IMR-90 (cell line): ENCODE data around the gene CTBP2. TPM values are rescaled to one million over a fixed set of nuclear protein-coding genes. Genes with fewer than 3 reads are reported as not detected.

ENCODE experiments used
- ATAC-seq: fragments of 200-7000 bp; cut with Tn5 transposase; 2 replicates; pipeline ENCODE4 v1.9.1; 2020; ENCODE audit warnings: low read depth, mild to moderate bottlenecking, moderate library complexity
- BruUV-seq: library from RNA; stranded (reverse); fragments of 400-500 nt; replicated peaks from 2 replicates; lab custom pipeline; 2021; lab: Mats Ljungman, UMichigan
- CTCF ChIA-PET: fragments of 300-600 bp; formaldehyde crosslinking; extraction: SDS; loops from one replicate; lab custom pipeline; 2021; ENCODE audit warnings: antibody characterized with exemption; lab: Yijun Ruan, JAX
- POLR2A ChIA-PET: fragments of 300-600 bp; sonication (Branson Sonifier 250); formaldehyde crosslinking; loops from one replicate; lab custom pipeline; 2022; ENCODE audit warnings: antibody characterized with exemption; ENCODE audit not compliant: unreplicated experiment; lab: Charles Lee
- DNase-seq: peaks from one replicate; pipeline ENCODE4 v3.0.0; 2013
- H2AFZ ChIP-seq: replicated peaks from 2 replicates; pipeline ENCODE3; 2013; ENCODE audit warnings: low read length, mild to moderate bottlenecking; ENCODE audit not compliant: poor library complexity
- H2AK5ac ChIP-seq: 2 replicates; pipeline ENCODE4 v1.6.1; 2013; ENCODE audit warnings: low read depth, low read length, inconsistent platforms
- H2AK9ac ChIP-seq: replicated peaks from 2 replicates; pipeline ENCODE3; 2013; ENCODE audit warnings: mild to moderate bottlenecking, low read depth, low read length, moderate library complexity; ENCODE audit not compliant: poor library complexity
- H2BK120ac ChIP-seq: 2 replicates; pipeline ENCODE4 v1.6.1; 2013; ENCODE audit warnings: low read depth, low read length, inconsistent platforms
- H2BK15ac ChIP-seq: 3 replicates; pipeline ENCODE4 v1.6.1; 2013; ENCODE audit warnings: low read depth, low read length, inconsistent platforms
- H2BK20ac ChIP-seq: 2 replicates; pipeline ENCODE4 v1.6.1; 2013; ENCODE audit warnings: low read depth, mild to moderate bottlenecking, inconsistent platforms, low read length, moderate library complexity
- H2BK5ac ChIP-seq: 2 replicates; pipeline ENCODE4 v1.6.1; 2013; ENCODE audit warnings: mild to moderate bottlenecking, low read depth, low read length, inconsistent platforms; ENCODE audit not compliant: poor library complexity, severe bottlenecking
- H3K14ac ChIP-seq: replicated peaks from 2 replicates; pipeline ENCODE4 v1.6.1; 2013; ENCODE audit warnings: low read depth, low read length, inconsistent platforms
- H3K18ac ChIP-seq: 2 replicates; pipeline ENCODE4 v1.6.1; 2013; ENCODE audit warnings: low read depth, low read length, control low read depth
- H3K23ac ChIP-seq: 2 replicates; pipeline ENCODE4 v1.6.1; 2013; ENCODE audit warnings: low read depth, low read length, inconsistent platforms
- H3K27ac ChIP-seq: 2 replicates; pipeline ENCODE4 v1.5.1; 2013; ENCODE audit warnings: mild to moderate bottlenecking, control low read depth, low read length; ENCODE audit not compliant: insufficient read depth
- H3K27me3 ChIP-seq: 2 replicates; pipeline ENCODE4 v1.6.1; 2013; ENCODE audit warnings: low read length; ENCODE audit not compliant: control insufficient read depth, insufficient read depth
- H3K36me3 ChIP-seq: 2 replicates; pipeline ENCODE4 v1.6.1; 2013; ENCODE audit warnings: low read length, mixed read lengths; ENCODE audit not compliant: control insufficient read depth, insufficient read depth
- H3K4ac ChIP-seq: 2 replicates; pipeline ENCODE4 v1.6.1; 2013; ENCODE audit warnings: low read depth, low read length, inconsistent platforms
- H3K4me1 ChIP-seq: 2 replicates; pipeline ENCODE4 v1.6.1; 2013; ENCODE audit warnings: low read length, mixed read lengths; ENCODE audit not compliant: control insufficient read depth, insufficient read depth
- H3K4me2 ChIP-seq: 2 replicates; pipeline ENCODE4 v1.6.1; 2013; ENCODE audit warnings: low read depth, mild to moderate bottlenecking, control low read depth, low read length, moderate library complexity
- H3K4me3 ChIP-seq: 2 replicates; pipeline ENCODE4 v1.5.1; 2013; ENCODE audit warnings: low read depth, mild to moderate bottlenecking, control low read depth, low read length, moderate library complexity; ENCODE audit not compliant: insufficient read depth
- H3K56ac ChIP-seq: 2 replicates; pipeline ENCODE4 v1.6.1; 2013; ENCODE audit warnings: low read length, inconsistent platforms; ENCODE audit not compliant: insufficient read depth; ENCODE audit errors: extremely low read depth
- H3K79me1 ChIP-seq, 2 experiments: 2 replicates each; pipeline ENCODE4 v1.6.1; 2013; ENCODE audit warnings: low read length in 2 of 2, inconsistent platforms in 1 of 2, low read depth in 1 of 2
- H3K9ac ChIP-seq: 2 replicates; pipeline ENCODE4 v1.6.1; 2013; ENCODE audit warnings: low read depth, low read length, control low read depth
- H3K9me1 ChIP-seq: 2 replicates; pipeline ENCODE4 v1.6.1; 2013; ENCODE audit warnings: low read length, inconsistent platforms; ENCODE audit not compliant: insufficient read depth
- H3K9me3 ChIP-seq: 2 replicates; pipeline ENCODE4 v1.6.1; 2013; ENCODE audit warnings: low read length; ENCODE audit not compliant: control insufficient read depth, insufficient read depth
- H4K20me1 ChIP-seq: 2 replicates; pipeline ENCODE4 v1.6.1; 2013; ENCODE audit warnings: low read length, inconsistent platforms; ENCODE audit not compliant: insufficient read depth
- H4K5ac ChIP-seq: 2 replicates; pipeline ENCODE4 v1.6.1; 2013; ENCODE audit warnings: mild to moderate bottlenecking, low read depth, low read length, control low read depth
- H4K8ac ChIP-seq, 2 experiments: 2 replicates each; pipeline ENCODE4 v1.6.1; 2013; ENCODE audit warnings: low read depth in 2 of 2, low read length in 2 of 2, control low read depth in 1 of 2, inconsistent platforms in 1 of 2
- H4K91ac ChIP-seq: 2 replicates; pipeline ENCODE4 v1.6.1; 2013; ENCODE audit warnings: low read depth, low read length, inconsistent platforms; ENCODE audit not compliant: insufficient read depth
- BHLHE40 ChIP-seq: fragments of 150-350 bp; IDR thresholded peaks from 2 replicates; pipeline ENCODE4 v1.6.1; 2016; ENCODE audit warnings: mild to moderate bottlenecking, low read depth, low read length
- CEBPB ChIP-seq: IDR thresholded peaks from 2 replicates; pipeline ENCODE4 v1.6.1; 2012; ENCODE audit warnings: low read depth, low read length, improper control_type of control experiment
- CHD1 ChIP-seq: IDR thresholded peaks from 2 replicates; pipeline ENCODE4 v1.6.1; 2012; ENCODE audit warnings: low read depth, low read length, improper control_type of control experiment
- FOS ChIP-seq: fragments of 150-350 bp; IDR thresholded peaks from 2 replicates; pipeline ENCODE4 v1.6.1; 2016; ENCODE audit warnings: low read depth, low read length
- MAFK ChIP-seq: IDR thresholded peaks from 2 replicates; pipeline ENCODE4 v1.6.1; 2012; ENCODE audit warnings: low read depth, low read length, improper control_type of control experiment
- MAZ ChIP-seq: IDR thresholded peaks from 2 replicates; pipeline ENCODE4 v1.6.1; 2012; ENCODE audit warnings: low read depth, mild to moderate bottlenecking, low read length, improper control_type of control experiment, moderate library complexity, borderline replicate concordance
- MXI1 ChIP-seq: IDR thresholded peaks from 2 replicates; pipeline ENCODE4 v1.6.1; 2012; ENCODE audit warnings: low read depth, mild to moderate bottlenecking, low read length, moderate library complexity, borderline replicate concordance
- NFE2L2 ChIP-seq: fragments of 150-350 bp; IDR thresholded peaks from 2 replicates; pipeline ENCODE4 v1.6.1; 2016; ENCODE audit warnings: low read depth, mild to moderate bottlenecking, low read length
- POLR2A ChIP-seq: IDR thresholded peaks from 2 replicates; pipeline ENCODE4 v1.6.1; 2012; ENCODE audit warnings: mild to moderate bottlenecking, low read depth, low read length
- RAD21 ChIP-seq: IDR thresholded peaks from 2 replicates; pipeline ENCODE4 v1.6.1; 2012; ENCODE audit warnings: low read length, improper control_type of control experiment
- RCOR1 ChIP-seq: IDR thresholded peaks from 2 replicates; pipeline ENCODE4 v1.6.1; 2012; ENCODE audit warnings: mild to moderate bottlenecking, low read length, improper control_type of control experiment; ENCODE audit not compliant: insufficient replicate concordance
- RFX5 ChIP-seq: IDR thresholded peaks from 2 replicates; pipeline ENCODE4 v1.8.0; 2012; ENCODE audit warnings: low read depth, mild to moderate bottlenecking, low read length, moderate library complexity
- SMC3 ChIP-seq: fragments of 150-350 bp; IDR thresholded peaks from 2 replicates; pipeline ENCODE4 v1.6.1; 2016; ENCODE audit warnings: low read depth, mild to moderate bottlenecking, antibody characterized with exemption, low read length, moderate library complexity
- WGBS, 2 experiments: methylation state at CpG; one replicate each; pipeline versions ENCODE4 v1.1.5 to v1.1.7; 2013; ENCODE audit warnings: missing lambda C conversion rate in 2 of 2; ENCODE audit not compliant: insufficient read length in 1 of 2; ENCODE audit errors: extremely low coverage in 2 of 2; 5-methylcytosine and 5-hydroxymethylcytosine counted together
- dilution Hi-C: fragments of 300-500 bp; cut with HindIII; formaldehyde crosslinking; loops from one replicate; pipeline ENCODE4 v1.14.3; 2018; ENCODE audit warnings: low sequenced_read_pairs; ENCODE audit not compliant: unreplicated experiment
- in situ Hi-C: fragments of 300-500 bp; cut with MboI; formaldehyde crosslinking; loops from 3 replicates; pipeline ENCODE4 v1.14.3; 2019; ENCODE audit warnings: low sequenced_read_pairs, inconsistent platforms, mixed read lengths
- intact Hi-C: fragments of 100-400 bp; cut with micrococcal nuclease; formaldehyde crosslinking; loops from 2 replicates; pipeline ENCODE4 v1.10.0; 2022
- polyA plus RNA-seq, 3 experiments: library from polyadenylated mRNA; depleted of rRNA; stranded (reverse); fragments of >200 nt; gene quantifications; 2 replicates each; pipeline ENCODE4 v1.2.3, GENCODE V29; 2012; ENCODE audit warnings: low replicate concordance in 1 of 3
- total RNA-seq: library from RNA; depleted of rRNA; stranded (reverse); fragments of >200 nt; gene quantifications from 2 replicates; pipeline ENCODE4 v1.2.3, GENCODE V29; 2012
- TF ChIP-seq, protein P1 (sequence below): fragments of 150-350 bp; IDR thresholded peaks from 2 replicates; pipeline ENCODE4 v1.6.1; 2016; ENCODE audit warnings: low read depth, mild to moderate bottlenecking, low read length, moderate library complexity, borderline replicate concordance
- TF ChIP-seq, protein P2 (sequence below): fragments of 150-350 bp; IDR thresholded peaks from 2 replicates; pipeline ENCODE4 v1.6.1; 2017; ENCODE audit warnings: mild to moderate bottlenecking, antibody characterized with exemption, low read length, low read depth
- TF ChIP-seq, protein P3 (sequence below): conservative IDR thresholded peaks from 2 replicates; pipeline ENCODE4 v1.5.1; 2012; ENCODE audit warnings: mild to moderate bottlenecking, low read depth, low read length, improper control_type of control experiment

Gene CTBP2
- total and polyA plus RNA-seq, 2 of the 4 experiments (the other 2 are of a cell fraction): 81.0 to 86.6 TPM

DNA sequence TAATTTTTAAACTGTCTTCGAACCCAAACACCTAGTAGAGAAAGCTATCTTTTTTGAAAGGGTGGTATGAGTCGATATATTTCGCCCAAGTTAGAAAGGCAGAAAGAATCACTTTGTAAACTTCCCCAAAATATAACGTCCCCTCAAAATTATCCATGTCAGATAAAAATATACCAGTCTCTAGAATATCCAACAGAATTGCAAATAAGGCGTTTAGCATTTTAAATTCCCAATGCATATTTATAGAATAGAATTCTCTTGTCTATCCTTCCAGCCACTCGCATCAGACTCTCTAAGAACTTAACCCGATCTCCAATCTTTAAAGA is 2.1 kb downstream of the CTBP2 start:
- peaks cover 52% of the 10 kb centered on the region for H4K20me1 ChIP-seq
- H3K23ac ChIP-seq: peak overlapping the region; percentile 94; the same call in 1 of the 2 replicates
- no peak for ATAC-seq
- H2BK20ac ChIP-seq: no peak overlapping the region
- peak overlapping the region; percentile 82 for H3K27ac ChIP-seq
- intact Hi-C loops (loop anchor here (5.0 kb wide), 2 partner anchors 161 to 469 kb away; no protein-coding TSS in a partner anchor), dilution Hi-C loops (no loop called here), in situ Hi-C loops (loop anchor here (10.0 kb wide), 1 partner anchor 103 kb away; no protein-coding TSS in a partner anchor)
- H3K4me3 ChIP-seq: peak overlapping the region; percentile 61
- H3K9ac ChIP-seq: peak overlapping the region; percentile 58
- POLR2A ChIA-PET: no interaction called here
- H3K9me1 ChIP-seq: peaks cover 8% of the 10 kb centered on the region
- H3K4ac ChIP-seq: peak overlapping the region; percentile 63
- CTCF ChIA-PET: no interaction called here
- peak overlapping the region in 1 of 2 experiments; percentile 38; a peak in 2 of 4 replicates for H4K8ac ChIP-seq
- DNase-seq: no peak
- no peak overlapping the region for H2AK5ac ChIP-seq
- H3K36me3 ChIP-seq: no peaks in the 10 kb centered on the region
- H3K4me1 ChIP-seq: peaks cover 20% of the 10 kb centered on the region
- no TSS peak for BruUV-seq
- peak overlapping the region; percentile 90 for H2BK5ac ChIP-seq
- H4K5ac ChIP-seq: no peak overlapping the region
- peak overlapping the region; percentile 25; the same call in 1 of the 2 replicates for H4K91ac ChIP-seq
- H2BK15ac ChIP-seq: no peak overlapping the region
- WGBS, 2 experiments: no CpG with 5 or more reads among the region's 7 CpGs
- no peak overlapping the region for H2AFZ ChIP-seq
- H3K56ac ChIP-seq: peak overlapping the region; percentile 68
- peak overlapping the region; percentile 28; the same call in 1 of the 2 replicates for H3K18ac ChIP-seq
- no peaks in the 10 kb centered on the region for H3K9me3 ChIP-seq
- H2BK120ac ChIP-seq: no peak overlapping the region; the same call in 1 of the 2 replicates
- H3K79me1 ChIP-seq: peaks cover 0 to 20% of the 10 kb centered on the region in 2 experiments
- peak overlapping the region; percentile 70 for H3K14ac ChIP-seq
- peak overlapping the region; percentile 78 for H2AK9ac ChIP-seq
- peak overlapping the region; percentile 63 for H3K4me2 ChIP-seq
- TF ChIP-seq MAZ (no peak), SMC3 (no peak), MXI1 (no peak), RCOR1 (no peak), BHLHE40 (no peak), RAD21 (no peak), POLR2A (no peak), FOS (no peak), CHD1 (no peak), NFE2L2 (no peak), CEBPB (no peak), MAFK (no peak), RFX5 (no peak)
- TF ChIP-seq, protein P1, sequence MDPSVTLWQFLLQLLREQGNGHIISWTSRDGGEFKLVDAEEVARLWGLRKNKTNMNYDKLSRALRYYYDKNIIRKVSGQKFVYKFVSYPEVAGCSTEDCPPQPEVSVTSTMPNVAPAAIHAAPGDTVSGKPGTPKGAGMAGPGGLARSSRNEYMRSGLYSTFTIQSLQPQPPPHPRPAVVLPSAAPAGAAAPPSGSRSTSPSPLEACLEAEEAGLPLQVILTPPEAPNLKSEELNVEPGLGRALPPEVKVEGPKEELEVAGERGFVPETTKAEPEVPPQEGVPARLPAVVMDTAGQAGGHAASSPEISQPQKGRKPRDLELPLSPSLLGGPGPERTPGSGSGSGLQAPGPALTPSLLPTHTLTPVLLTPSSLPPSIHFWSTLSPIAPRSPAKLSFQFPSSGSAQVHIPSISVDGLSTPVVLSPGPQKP: no peak
- TF ChIP-seq, protein P2, sequence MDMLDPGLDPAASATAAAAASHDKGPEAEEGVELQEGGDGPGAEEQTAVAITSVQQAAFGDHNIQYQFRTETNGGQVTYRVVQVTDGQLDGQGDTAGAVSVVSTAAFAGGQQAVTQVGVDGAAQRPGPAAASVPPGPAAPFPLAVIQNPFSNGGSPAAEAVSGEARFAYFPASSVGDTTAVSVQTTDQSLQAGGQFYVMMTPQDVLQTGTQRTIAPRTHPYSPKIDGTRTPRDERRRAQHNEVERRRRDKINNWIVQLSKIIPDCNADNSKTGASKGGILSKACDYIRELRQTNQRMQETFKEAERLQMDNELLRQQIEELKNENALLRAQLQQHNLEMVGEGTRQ: no peak
- TF ChIP-seq, protein P3, sequence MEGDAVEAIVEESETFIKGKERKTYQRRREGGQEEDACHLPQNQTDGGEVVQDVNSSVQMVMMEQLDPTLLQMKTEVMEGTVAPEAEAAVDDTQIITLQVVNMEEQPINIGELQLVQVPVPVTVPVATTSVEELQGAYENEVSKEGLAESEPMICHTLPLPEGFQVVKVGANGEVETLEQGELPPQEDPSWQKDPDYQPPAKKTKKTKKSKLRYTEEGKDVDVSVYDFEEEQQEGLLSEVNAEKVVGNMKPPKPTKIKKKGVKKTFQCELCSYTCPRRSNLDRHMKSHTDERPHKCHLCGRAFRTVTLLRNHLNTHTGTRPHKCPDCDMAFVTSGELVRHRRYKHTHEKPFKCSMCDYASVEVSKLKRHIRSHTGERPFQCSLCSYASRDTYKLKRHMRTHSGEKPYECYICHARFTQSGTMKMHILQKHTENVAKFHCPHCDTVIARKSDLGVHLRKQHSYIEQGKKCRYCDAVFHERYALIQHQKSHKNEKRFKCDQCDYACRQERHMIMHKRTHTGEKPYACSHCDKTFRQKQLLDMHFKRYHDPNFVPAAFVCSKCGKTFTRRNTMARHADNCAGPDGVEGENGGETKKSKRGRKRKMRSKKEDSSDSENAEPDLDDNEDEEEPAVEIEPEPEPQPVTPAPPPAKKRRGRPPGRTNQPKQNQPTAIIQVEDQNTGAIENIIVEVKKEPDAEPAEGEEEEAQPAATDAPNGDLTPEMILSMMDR: no peak
- no peaks in the 10 kb centered on the region for H3K27me3 ChIP-seq
